GM18861 (cell line): ENCODE results near the gene GPR137.
A peak's percentile ranks its signal among the peaks of the same experiment; 100 is the strongest.

Experiments
- ATAC-seq: cut with Tn5 transposase; IDR thresholded peaks from one replicate; pipeline ENCODE4 v1.9.1; 2021; ENCODE audit not compliant: unreplicated experiment

Gene GPR137

DNA sequence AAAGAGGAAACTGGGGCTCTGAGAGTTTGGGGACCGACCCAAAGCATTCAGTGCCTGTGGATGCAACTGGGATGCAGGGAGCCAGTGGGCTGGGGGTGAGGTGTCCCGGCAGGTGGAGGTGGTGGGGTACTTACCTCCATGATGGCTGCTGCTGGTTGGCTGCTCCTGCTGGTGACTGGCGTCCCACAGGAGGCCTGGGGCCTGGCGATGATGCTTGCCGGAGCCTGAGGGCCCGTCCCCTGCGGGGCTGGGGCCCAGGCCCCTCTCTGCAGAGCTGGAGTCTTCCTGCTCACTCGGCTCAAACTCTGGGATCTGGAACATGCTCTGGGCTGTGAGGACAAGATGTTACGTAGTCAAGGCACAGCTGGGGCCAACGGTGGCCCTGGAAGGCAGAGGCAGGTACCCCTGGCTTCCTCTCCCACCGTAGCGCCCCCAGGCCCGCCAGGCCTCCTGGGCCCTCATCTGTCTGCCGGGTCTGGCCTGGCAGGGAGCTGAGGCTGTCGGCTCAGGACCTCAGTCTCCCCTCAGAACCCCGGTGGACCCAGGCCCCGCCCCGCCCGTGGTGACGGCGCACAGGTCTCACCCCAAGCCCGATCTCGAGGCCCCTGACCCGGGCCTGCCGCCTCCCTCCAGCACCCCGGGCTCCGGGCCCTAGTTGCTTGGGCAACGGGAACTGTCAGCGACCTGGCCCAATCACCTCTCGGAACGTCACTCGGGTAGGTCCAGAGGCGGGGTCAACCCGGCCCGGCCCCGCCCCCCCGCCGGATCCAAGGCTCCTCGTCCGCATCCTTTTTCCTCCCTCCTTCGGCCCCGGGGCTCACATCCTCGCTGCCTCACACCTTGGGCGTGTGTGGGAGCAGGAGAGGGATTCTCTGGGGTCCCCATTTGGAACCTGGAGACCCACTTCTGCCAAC, 1.3 kb upstream of the GPR137 start, which contains the start of gene BAD:
BAD (minus strand) TSS at position 618 of the 914 bp plus-strand sequence; CDS start at position 321, 297 bp downstream.
- peak; percentile 59 for ATAC-seq

DNA sequence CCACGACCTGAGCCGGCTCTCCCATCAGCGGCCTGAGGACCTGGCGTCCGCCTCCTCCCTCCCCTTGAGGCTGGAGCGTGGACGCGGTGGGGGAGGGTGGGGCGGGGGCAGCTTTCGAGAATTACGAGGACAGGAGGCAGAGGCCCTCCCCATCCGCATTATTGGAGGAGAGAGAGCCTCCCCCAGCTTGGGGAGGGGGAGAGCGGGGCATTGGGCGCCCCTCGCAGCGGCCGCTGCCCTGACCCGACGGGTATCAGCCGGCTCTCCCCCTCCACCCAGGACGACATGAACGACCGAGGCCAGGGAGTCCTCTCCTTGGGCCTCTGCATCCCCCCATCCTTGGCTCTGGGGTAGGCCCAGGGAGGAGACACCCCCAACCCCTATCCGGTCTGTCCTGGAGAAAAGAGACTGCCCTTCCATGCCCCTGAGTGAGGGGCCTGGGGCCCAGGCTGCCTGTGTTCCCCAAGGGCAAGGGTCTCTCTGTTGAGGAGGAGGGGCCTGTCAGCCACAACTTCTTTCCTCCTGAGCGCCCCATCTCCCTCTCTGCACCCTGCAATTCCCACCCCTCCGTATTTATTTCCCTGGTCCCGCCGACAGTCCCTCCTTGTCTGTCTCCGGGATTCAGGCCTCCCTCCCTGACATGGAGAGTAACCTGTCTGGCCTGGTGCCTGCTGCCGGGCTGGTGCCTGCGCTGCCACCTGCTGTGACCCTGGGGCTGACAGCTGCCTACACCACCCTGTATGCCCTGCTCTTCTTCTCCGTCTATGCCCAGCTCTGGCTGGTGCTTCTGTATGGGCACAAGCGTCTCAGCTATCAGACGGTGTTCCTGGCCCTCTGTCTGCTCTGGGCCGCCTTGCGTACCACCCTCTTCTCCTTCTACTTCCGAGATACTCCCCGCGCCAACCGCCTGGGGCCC, 495 bp downstream of the GPR137 start:
- no peak for ATAC-seq

DNA sequence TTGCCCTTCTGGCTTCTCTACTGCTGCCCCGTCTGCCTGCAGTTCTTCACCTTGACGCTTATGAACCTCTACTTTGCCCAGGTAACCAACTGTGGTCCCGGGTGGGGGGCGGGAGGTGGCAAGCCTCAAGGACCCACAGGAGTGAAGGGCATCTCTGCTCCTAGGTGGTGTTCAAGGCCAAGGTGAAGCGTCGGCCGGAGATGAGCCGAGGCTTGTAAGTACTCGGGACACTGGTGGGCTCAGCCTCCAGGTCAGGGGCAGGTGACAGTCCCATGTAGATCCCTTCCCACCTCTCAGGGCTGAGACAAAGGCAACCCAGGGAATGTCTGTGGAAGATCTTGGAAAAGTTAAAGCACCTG, 1.1 kb downstream of the GPR137 start:
- no peak for ATAC-seq

DNA sequence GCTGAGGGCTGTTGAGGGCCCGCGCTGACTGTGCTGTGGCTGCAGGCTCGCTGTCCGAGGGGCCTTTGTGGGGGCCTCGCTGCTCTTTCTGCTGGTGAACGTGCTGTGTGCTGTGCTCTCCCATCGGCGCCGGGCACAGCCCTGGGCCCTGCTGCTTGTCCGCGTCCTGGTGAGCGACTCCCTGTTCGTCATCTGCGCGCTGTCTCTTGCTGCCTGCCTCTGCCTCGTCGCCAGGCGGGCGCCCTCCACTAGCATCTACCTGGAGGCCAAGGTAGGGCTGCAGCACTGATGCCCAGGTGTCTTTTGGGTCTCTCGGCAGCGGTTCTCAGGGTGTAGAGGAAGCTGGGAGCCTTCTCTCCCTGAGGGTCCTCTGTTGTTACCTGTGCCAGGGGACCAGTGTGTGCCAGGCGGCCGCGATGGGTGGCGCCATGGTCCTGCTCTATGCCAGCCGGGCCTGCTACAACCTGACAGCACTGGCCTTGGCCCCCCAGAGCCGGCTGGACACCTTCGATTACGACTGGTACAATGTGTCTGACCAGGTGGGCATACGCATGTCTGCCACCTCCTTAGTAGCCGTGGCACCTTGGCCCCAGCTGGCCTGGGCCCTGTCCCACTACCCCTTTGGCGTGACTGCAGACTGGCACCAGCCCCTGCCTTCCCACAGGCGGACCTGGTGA, 2.2 kb downstream of the GPR137 start:
- ATAC-seq = no peak

DNA sequence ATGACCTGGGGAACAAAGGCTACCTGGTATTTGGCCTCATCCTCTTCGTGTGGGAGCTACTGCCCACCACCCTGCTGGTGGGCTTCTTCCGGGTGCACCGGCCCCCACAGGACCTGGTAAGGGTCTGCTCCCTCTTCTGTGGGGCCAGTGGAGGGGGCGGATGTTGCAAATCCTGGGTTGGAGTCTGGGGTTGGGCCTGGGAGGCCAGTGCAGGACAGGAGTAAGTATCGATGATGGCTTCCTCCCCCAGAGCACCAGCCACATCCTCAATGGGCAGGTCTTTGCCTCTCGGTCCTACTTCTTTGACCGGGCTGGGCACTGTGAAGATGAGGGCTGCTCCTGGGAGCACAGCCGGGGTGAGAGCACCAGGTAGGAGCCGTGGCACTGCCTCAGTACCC, 2.7 kb downstream of the GPR137 start:
- no peak for ATAC-seq

DNA sequence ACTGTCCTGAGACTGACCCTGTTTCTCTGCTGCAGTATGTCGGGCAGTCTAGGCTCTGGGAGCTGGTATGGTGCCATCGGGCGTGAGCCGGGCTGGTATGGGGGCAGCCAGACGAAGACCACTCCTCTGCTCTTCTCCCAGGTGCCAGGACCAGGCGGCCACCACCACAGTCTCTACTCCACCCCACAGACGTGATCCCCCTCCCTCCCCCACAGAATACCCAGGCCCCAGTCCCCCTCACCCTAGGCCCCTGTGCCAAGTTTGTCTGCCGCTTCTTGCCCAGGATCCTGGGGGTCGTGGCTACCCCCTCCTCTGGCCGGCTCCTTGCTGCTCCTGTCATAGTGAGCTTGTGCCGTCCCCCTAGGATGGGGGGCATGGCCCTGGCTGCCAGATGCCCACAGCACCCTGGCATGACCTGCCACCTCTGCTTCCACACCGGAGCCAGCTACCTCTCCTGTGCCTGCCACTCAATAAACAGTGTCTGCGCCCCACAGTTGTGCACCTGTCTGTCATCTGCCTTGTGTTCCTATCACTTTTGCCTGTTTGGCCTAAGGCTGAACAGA, 3.4 kb downstream of the GPR137 start:
- ATAC-seq = no peak

DNA sequence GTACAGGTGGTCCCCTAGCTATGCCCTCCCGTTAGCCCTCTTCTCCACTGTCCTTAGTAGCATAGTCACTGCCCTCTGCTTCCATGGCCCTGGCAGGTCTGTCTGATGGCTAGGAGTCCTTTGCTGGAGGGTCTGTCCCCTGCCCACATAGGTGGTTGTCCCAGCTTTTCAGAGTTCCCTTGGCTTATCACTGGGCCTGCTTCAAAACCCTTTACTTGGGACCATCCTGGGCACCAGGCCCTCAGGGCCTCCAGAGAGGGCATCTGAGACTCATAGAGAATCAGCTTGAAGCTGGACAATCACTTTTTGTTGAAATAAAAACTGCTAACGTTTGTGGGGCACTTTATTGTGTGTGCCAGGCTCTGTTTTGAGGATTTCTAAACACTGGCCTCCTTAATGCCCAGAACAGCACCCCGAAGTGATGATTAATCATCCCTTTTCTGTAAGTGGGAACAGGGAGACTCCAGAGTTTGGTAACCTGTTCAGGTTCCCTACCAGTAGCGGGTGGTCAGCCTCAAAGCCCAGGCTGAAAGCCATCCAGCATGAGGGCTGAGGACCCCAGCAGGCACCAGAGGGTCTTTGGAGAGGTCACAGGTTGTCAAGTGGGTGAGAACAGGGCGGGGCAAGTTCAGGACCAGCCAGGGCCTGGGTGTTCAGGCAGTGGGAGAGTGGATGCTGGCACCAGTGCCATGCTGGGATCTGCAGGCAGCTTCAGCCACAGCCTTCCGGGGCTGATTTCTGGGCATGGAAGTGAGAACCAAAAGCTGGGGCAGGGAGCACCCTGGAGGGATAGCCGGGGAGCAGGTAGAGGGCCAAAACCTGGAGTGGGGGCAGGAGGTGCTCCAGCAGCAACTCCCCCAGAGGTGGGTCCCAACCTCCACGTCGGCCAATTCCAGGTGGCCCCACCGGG, 5.0 kb downstream of the GPR137 start:
- ATAC-seq = no peak

DNA sequence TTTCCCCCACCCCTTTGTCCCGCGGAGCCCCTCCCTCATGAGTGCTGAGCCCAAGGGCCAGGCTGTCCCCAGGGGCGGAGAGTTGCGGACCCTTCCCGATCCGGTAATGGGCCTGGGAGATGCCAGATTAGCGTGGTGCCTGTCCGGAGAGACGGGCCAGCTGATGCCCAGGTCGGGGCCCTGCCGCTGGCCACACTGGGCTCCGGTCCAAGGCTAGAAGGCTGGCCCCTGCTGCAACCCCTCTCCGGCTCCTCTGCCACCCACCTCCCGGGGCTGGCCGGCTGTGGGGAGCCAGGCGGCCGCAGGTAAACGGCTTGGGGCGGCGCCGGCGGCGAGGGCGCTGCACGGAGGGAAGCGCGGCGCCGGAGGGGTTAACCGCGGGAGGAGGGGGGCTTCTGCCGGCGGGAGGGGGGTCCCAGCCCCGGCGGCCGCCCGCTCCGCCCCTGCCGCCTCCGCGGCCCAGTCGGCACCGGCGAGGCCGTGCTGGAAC, 5.7 kb downstream of the GPR137 start, which contains the start of gene KCNK4:
KCNK4 (plus strand) TSS at position 41 of the 490 bp plus-strand sequence. CDS start 1,717 bp downstream, outside the sequence.
- no peak for ATAC-seq

DNA sequence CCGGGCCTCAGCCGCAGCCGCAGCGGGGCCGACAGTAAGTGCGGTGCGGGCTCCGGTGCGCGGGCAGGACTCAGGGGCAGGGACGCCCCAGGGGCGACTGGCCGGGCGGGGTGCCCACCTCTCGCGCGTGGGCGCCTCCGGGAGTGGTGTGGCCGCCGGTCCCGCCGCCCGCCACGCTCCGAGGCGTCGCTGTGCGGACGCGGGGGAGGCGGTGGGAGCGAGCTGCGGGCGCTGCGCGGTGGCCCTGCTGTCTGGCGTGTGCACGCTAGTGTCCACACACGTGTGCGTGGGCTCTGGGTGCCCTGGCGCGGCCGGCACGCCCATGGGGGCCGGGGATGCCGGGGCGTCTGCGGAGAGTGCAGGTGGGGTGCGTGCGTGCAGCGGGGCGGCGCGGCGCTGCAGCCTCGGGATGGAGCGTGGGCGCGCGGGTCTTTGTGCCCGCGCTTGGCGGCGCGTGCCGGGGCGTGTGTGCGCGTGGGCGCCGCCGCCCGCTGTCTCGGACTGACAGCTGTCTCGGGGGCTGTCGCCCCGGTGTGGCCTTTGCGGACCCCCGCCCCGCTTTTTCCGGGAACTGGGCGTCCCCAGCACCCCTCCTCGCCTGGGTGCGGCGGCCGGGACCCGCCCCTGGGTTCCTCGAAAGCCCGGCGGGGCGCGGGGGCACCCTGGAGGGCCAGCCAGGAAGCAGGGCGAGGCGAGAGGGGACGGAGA, 6.3 kb downstream of the GPR137 start:
- no peak for ATAC-seq

DNA sequence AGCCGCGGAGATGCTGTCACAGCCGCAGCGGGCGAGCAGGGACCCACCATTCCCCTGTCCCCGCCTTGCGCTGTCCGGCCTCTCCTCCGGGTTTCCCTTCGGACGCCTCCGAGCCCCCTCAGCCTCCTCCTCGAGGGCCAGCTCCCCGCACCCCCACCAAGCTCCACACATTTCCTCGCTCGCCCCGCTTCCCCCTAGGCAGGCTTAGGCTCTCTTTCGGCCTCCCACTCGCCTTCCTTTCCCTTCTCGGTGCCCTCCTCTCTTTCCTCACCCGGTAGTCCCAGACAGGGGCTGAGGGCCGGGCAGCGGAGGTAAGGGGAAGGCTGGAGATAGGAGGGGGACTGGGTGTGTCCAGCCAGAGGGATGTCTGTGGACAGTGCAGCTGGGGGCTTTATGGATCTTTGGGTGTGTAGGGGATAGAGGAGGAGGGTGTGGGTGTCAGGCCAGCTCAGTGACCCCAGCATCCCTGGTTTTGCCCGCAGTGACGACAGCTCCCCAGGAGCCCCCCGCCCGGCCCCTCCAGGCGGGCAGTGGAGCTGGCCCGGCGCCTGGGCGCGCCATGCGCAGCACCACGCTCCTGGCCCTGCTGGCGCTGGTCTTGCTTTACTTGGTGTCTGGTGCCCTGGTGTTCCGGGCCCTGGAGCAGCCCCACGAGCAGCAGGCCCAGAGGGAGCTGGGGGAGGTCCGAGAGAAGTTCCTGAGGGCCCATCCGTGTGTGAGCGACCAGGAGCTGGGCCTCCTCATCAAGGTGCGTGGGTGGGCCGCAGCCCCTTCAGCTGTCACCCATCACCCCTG, 7.0 kb downstream of the GPR137 start:
- no peak for ATAC-seq

DNA sequence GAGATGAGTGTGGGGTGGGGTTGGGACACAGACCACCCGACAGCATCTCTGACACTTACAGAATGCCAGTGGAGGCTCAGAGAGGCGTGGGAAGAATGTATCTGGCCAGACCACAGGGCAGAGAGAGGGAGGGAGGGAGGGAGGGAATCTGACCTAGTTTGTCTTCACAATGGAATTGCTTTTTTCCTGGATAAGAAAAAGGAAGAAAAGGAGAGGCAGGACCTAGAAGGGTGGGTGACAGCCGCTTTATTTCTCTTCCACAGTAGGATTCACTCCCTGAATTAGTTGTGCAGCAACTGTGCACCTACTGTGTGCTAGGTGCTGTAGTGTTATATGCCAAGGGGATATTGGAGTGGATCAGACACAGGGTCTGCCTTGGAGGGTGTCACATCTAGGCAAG, 9.1 kb downstream of the GPR137 start:
- ATAC-seq = no peak

DNA sequence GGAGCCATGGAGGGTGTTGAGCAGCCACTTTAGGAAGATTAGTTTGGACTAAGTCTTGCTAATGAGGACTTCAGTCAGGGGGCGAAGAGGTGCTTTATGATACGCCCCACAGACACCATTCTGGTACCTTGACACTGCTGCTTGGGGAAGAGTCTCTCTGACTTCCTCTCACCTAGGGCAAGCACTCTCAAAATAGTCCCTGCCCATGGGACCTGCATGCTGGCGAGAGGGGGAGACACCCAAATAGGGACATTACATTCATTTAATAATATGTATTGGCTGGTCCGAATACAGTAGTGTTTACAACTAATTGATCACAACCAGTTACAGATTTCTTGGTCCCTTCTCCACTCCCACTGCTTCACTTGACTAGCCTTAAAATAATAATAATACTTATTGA, 10.1 kb downstream of the GPR137 start:
- no peak for ATAC-seq

DNA sequence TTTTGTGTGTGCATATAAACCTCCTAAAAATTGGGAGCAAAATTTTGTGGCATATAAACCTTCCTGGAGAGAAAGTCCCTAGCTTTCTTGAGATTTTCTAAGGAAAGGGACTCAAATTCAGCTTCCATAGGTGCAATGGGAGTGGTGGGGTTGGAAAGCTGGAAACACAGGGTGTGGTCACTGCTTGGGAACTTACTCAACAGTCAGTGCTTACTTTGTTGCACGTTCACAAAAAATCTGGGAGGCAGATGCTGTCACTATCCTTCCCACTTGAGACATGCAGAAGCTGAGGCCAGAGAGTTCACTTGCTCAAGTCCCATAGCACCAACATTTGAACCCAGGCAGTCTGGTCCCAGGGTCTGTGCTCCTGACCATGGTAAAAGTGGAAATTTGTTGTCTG, 10.6 kb downstream of the GPR137 start:
- no peak for ATAC-seq

DNA sequence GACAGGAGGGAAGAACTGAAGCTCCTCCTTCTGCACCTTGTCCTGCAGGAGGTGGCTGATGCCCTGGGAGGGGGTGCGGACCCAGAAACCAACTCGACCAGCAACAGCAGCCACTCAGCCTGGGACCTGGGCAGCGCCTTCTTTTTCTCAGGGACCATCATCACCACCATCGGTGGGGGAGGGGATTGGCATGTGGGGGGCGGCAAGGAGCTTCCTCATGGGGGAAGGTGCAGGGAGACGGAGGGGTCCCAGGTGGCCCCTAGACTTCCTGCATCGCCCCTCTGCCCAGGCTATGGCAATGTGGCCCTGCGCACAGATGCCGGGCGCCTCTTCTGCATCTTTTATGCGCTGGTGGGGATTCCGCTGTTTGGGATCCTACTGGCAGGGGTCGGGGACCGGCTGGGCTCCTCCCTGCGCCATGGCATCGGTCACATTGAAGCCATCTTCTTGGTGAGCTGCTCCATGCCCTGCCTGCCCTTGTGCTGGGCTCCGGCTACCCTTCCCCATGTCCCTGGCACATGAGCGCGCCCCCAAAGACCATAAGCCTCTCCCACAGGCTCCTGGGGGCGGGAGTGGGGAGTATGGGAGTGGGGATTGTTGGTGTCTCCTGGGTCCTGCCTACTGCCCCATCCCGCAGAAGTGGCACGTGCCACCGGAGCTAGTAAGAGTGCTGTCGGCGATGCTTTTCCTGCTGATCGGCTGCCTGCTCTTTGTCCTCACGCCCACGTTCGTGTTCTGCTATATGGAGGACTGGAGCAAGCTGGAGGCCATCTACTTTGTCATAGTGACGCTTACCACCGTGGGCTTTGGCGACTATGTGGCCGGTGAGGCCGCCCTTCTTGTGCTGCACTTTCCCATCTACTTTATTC, 11.4 kb downstream of the GPR137 start:
- ATAC-seq = no peak

DNA sequence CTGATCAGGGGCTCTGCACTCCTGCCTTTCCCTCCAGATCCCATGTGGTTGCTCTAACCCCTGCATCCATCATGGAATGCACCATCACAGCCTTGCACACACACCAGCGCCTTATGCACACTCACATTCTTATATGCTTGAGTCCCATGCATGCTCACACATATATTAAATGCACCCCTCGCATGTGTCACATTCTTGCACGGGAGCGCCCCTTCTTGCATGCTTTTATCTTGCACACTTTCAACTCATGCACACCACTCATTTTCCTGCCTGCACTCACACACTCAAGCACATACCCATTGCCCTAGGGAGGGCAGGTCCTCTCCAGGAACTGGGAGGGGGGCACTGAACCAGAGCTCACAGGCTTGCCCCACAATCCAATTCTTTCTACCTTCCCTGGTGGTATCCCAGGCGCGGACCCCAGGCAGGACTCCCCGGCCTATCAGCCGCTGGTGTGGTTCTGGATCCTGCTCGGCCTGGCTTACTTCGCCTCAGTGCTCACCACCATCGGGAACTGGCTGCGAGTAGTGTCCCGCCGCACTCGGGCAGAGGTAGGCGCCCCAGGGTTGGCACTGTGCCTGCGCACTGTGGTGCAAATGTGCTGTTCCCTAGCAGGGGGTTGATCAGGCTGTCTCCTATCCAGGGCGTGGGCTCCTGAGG, 12.2 kb downstream of the GPR137 start:
- ATAC-seq = no peak

DNA sequence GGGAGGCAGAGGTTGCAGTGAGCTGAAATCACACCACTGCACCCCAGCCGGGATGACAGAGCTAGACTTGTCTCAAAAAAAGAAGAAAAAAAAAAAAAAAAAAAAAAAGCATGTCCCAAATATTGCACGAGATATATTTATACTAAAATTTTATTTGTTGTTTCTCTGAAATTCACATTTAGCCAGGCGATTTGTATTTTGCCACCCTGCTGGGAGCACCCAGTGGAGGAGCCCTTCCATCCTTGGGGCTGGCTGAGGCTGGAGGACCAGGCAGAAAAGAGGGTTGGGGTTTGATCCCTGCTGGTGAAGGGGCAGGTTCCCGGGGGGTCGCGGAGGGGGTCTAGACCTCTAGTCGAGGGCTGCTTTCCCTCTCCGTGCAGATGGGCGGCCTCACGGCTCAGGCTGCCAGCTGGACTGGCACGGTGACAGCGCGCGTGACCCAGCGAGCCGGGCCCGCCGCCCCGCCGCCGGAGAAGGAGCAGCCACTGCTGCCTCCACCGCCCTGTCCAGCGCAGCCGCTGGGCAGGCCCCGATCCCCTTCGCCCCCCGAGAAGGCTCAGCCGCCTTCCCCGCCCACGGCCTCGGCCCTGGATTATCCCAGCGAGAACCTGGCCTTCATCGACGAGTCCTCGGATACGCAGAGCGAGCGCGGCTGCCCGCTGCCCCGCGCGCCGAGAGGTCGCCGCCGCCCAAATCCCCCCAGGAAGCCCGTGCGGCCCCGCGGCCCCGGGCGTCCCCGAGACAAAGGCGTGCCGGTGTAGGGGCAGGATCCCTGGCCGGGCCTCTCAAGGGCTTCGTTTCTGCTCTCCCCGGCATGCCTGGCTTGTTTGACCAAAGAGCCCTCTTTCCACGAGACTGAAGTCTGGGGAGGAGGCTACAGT, 13.6 kb downstream of the GPR137 start:
- no peak for ATAC-seq
